Stomach (tissue), 9 donors: ENCODE measurements around the gene MAPK14. TPM values are rescaled to one million over a fixed set of nuclear protein-coding genes. Genes with fewer than 3 reads are reported as not detected.

Source experiments
- DNase-seq, 2 donors: peaks; one replicate each; pipeline versions ENCODE4 v3.0.0 to v3.0.0-alpha.2; 2013 to 2019
- H3K27ac ChIP-seq, 5 donors: fragments of 200-600 bp in 4 of 5; sonication (generic) in 4 of 5; one replicate each; pipeline ENCODE4 v1.5.1; 2013 to 2019; ENCODE audit warnings: mild to moderate bottlenecking in 1 of 5, moderate library complexity in 1 of 5
- H3K27me3 ChIP-seq, 3 donors: fragments of 200-600 bp; sonication (generic); one replicate each; pipeline ENCODE4 v1.5.1; 2017 to 2019; ENCODE audit warnings: mixed run types in 1 of 3
- H3K36me3 ChIP-seq, 4 donors: fragments of 200-600 bp; sonication (generic); 1 replicate in 3 of 4; 2 replicates in 1 of 4; pipeline ENCODE4 v1.5.1; 2016 to 2019
- H3K4me1 ChIP-seq, 4 donors: fragments of 200-600 bp; sonication (generic); one replicate each; pipeline ENCODE4 v1.5.1; 2016 to 2019
- H3K4me3 ChIP-seq, 4 donors: fragments of 200-600 bp; sonication (generic) in 3 of 4; one replicate each; pipeline ENCODE4 v1.5.1; 2016 to 2019; ENCODE audit warnings: mild to moderate bottlenecking in 1 of 4
- H3K9me3 ChIP-seq, 4 donors: fragments of 200-600 bp; sonication (generic); one replicate each; pipeline ENCODE4 v1.5.1; 2016 to 2019
- CTCF ChIP-seq, 7 experiments: fragments of 450-650 bp in 4 of 7; fragments of 200-600 bp in 3 of 7; sonication (generic) in 3 of 7; IDR thresholded peaks; one replicate each; pipeline ENCODE4 v1.5.1; 2016 to 2019; ENCODE audit warnings: antibody characterized with exemption in 7 of 7, control low read depth in 2 of 7, mild to moderate bottlenecking in 1 of 7
- EP300 ChIP-seq: sonication (generic); formaldehyde crosslinking; IDR thresholded peaks from one replicate; pipeline ENCODE4 v1.6.1; 2017; ENCODE audit warnings: antibody characterized with exemption
- POLR2A ChIP-seq, 4 donors: fragments of 450-650 bp; IDR thresholded peaks; one replicate each; pipeline ENCODE4 v1.6.1; 2016; ENCODE audit warnings: antibody characterized with exemption in 4 of 4, control low read depth in 2 of 4, mild to moderate bottlenecking in 1 of 4, moderate library complexity in 1 of 4
- POLR2AphosphoS5 ChIP-seq, 3 donors: sonication (generic); formaldehyde crosslinking; IDR thresholded peaks; one replicate each; pipeline ENCODE4 v1.6.1; 2016; ENCODE audit warnings: antibody characterized with exemption in 3 of 3
- WGBS, 5 donors: extraction: QIAGEN DNeasy Blood & Tissue Kit in 3 of 5; methylation state at CpG; one replicate each; pipeline versions ENCODE4 v1.1.5 to v1.1.7; 2013 to 2018; 5-methylcytosine and 5-hydroxymethylcytosine counted together
- intact Hi-C: fragments of 100-400 bp; cut with DNase I; formaldehyde crosslinking; loops from one replicate; pipeline ENCODE4 v1.15.1; 2023; ENCODE audit warnings: low total_unique reads
- polyA plus RNA-seq, 3 donors: library from polyadenylated mRNA; stranded (reverse); fragments of 200-250 nt; gene quantifications; one replicate each; pipeline ENCODE4 v1.2.3, GENCODE V29; 2013
- total RNA-seq, 5 donors: library from RNA; depleted of rRNA; stranded (reverse); fragments of >200 nt; gene quantifications; one replicate each; pipeline versions ENCODE4 v1.1.0 to v1.2.3, GENCODE V29; 2014 to 2016
- donor health status: healthy with polysubstance abuse.
- donor health status: Bipolar disorder and iron deficiency.
- donor health status: healthy.

MAPK14 gene
- total and polyA plus RNA-seq, 8 donors = 12.3 to 297 (median 35.9) TPM

DNA sequence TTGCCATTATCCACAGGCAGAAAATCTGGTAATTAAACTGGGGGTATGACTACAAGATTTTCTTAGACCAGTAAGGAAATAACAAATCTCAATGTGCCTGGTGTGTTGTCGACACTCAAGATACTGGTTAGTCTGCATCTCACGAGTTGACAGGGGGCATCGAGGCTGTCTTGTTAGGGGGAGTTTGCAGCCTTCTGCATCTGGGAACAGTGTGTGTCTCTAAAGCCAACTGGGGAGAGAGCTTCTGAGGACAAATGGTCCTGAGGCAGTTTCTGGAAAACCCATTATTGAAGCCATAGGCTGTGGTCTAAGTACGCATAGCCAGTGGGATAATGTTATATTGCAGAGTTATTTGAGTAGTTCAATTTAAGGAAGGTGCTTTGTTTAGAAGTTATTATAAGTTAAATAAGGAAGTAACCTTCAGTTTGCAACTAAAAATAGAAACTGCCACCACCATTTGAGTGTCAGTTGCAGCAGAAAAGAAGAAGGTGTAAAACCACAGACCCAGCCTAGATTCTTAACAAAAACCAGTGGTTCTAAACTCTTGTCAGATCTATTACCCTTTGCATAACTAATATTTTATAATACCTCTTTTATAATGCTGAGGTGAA is 87.3 kb downstream of the MAPK14 start:
- WGBS, 5 donors = 56 to 68% (median 61%) methylated on average over 4 of the region's 4 CpGs
- Histone ChIP-seq H3K27ac (peak overlapping the region in 2 of 5 donors; percentile 34 to 35), H3K4me3 (no peak overlapping the region), H3K9me3 (no peaks in the 10 kb centered on the region), H3K27me3 (no peaks in the 10 kb centered on the region), H3K4me1 (peaks cover 0 to 64% (median 31%) of the 10 kb centered on the region in 4 donors), H3K36me3 (peaks cover 3 to 35% (median 33%) of the 10 kb centered on the region in 4 donors)
- DNase-seq = no peak
- intact Hi-C loops = no loop called here
- no peak for TF ChIP-seq EP300
- no peak for TF ChIP-seq POLR2A (IDR thresholded peaks at IDR 0.05)
- TF ChIP-seq CTCF (IDR thresholded peaks at IDR 0.05) = no peak
- no peak for TF ChIP-seq POLR2AphosphoS5 (IDR thresholded peaks at IDR 0.05)

GRCh38 chr6:36115412-36115811 is 87.8 kb downstream of the MAPK14 start:
- Histone ChIP-seq H3K4me1 (peaks cover under 1 to 69% (median 31%) of the 10 kb centered on the region in 4 donors), H3K9me3 (no peaks in the 10 kb centered on the region), H3K27ac (no peak overlapping the region), H3K27me3 (no peaks in the 10 kb centered on the region), H3K36me3 (peaks cover under 1 to 30% (median 28%) of the 10 kb centered on the region in 4 donors), H3K4me3 (no peak overlapping the region)
- intact Hi-C loops = no loop called here
- 91 to 93% (median 92%) methylated on average over 10 of the region's 10 CpGs for WGBS, 5 donors
- TF ChIP-seq POLR2AphosphoS5 (IDR thresholded peaks at IDR 0.05) (no peak), POLR2A (IDR thresholded peaks at IDR 0.05) (no peak), EP300 (no peak)
- DNase-seq = no peak

DNA sequence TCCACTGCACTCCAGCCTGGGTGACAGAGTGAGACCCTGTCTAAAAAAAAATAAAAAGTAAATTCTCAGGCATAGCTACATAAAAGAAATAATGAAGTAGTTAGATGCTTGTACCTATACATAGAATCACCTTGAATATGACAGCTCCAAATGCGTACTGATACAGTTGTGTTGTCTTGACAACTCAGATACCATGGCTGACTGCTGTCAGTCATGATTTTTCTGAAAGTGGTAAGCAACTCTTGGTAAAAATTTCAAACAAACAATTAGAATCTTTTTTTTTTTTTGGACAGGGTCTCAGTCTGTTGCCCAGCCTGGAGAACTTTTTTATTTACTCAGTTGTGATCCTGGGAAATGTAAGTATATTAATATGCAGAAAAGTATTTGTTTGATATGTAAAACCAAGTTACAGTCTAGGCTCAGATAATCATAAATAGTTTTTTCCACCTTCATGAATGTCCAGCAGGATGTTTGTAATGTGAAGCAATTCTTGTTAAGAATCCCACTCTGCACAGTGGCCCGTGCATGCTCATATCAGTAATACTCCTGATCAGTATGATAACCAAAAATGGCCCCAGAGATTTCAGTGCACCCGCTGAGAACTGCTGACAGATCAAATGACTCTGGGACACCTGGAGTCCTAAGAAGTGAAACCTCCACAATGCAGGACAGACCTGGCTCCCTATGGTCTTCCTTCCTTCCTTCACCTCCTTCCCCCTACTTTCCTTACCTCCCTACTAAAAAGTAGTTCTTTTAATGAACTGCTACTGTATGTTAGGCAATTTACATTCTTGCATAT is 88.7 kb downstream of the MAPK14 start:
- peaks cover 0 to 22% (median 19%) of the 10 kb centered on the region in 4 donors for H3K36me3 ChIP-seq
- intact Hi-C loops = no loop called here
- no peaks in the 10 kb centered on the region for H3K9me3 ChIP-seq
- TF ChIP-seq POLR2A (IDR thresholded peaks at IDR 0.05) (no peak), CTCF (IDR thresholded peaks at IDR 0.05) (no peak), POLR2AphosphoS5 (IDR thresholded peaks at IDR 0.05) (no peak), EP300 (no peak)
- 59 to 76% (median 66%) methylated on average over 3 of the region's 3 CpGs for WGBS, 5 donors
- H3K27ac ChIP-seq = no peak overlapping the region
- H3K4me1 ChIP-seq = peaks cover 9 to 78% (median 38%) of the 10 kb centered on the region in 4 donors
- no peak overlapping the region for H3K4me3 ChIP-seq
- DNase-seq = no peak
- no peaks in the 10 kb centered on the region for H3K27me3 ChIP-seq

DNA sequence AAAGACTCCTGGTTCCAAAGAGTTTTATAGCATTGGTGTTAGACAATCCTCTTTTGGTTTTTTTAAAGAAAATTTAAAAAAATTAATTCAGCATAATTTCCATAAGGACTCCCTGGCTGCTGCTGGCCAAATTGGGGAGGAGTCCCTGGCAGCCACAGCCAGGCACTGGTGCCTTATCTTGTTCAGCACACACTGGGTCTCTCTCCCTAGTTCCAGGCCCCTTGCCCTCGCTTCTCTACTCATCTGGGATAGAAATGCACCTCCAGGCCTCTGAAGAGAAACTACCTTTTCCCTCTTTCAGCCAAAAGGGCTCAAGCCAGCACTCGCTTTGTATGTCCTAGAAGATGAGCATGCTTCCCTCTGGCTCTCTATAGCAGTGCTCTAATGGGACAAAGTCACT is 89.3 kb downstream of the MAPK14 start:
- 76 to 93% (median 88%) methylated on average over 2 of the region's 2 CpGs for WGBS, 5 donors
- intact Hi-C loops = no loop called here
- H3K9me3 ChIP-seq = no peaks in the 10 kb centered on the region
- TF ChIP-seq POLR2A (IDR thresholded peaks at IDR 0.05) (no peak), EP300 (no peak), POLR2AphosphoS5 (IDR thresholded peaks at IDR 0.05) (no peak), CTCF (IDR thresholded peaks at IDR 0.05) (no peak)
- H3K36me3 ChIP-seq = peaks cover 0 to 15% (median 13%) of the 10 kb centered on the region in 4 donors
- peaks cover 11 to 85% (median 42%) of the 10 kb centered on the region in 4 donors for H3K4me1 ChIP-seq
- no peaks in the 10 kb centered on the region for H3K27me3 ChIP-seq
- DNase-seq = no peak
- H3K4me3 ChIP-seq = no peak overlapping the region
- no peak overlapping the region for H3K27ac ChIP-seq
